Small intestine (tissue), 7 donors: ENCODE measurements around the gene SETBP1. TPM values are rescaled to one million over a fixed set of nuclear protein-coding genes. Genes with fewer than 3 reads are reported as not detected.

Experiments used
- DNase-seq, 2 donors: peaks; one replicate each; pipeline versions ENCODE4 v3.0.0 to v3.0.0-alpha.2; 2013
- FAIRE-seq: peaks from 2 replicates; lab custom pipeline; 2012; peaks lifted over from hg19 to GRCh38; lab: Jason Lieb, UNC
- H3K27ac ChIP-seq, 3 donors: one replicate each; pipeline ENCODE4 v1.5.1; 2013; ENCODE audit warnings: low read length in 2 of 3, mild to moderate bottlenecking in 2 of 3, control low read depth in 1 of 3, inconsistent platforms in 1 of 3, low read depth in 1 of 3, moderate library complexity in 1 of 3
- H3K27me3 ChIP-seq, 3 donors: one replicate each; pipeline ENCODE4 v1.6.1; 2013; ENCODE audit warnings: low read length in 3 of 3, inconsistent platforms in 1 of 3; ENCODE audit not compliant: control insufficient read depth in 3 of 3, insufficient read depth in 3 of 3
- H3K36me3 ChIP-seq, 3 donors: one replicate each; pipeline ENCODE4 v1.6.1; 2013; ENCODE audit warnings: low read length in 3 of 3, inconsistent platforms in 1 of 3, low read depth in 1 of 3, mild to moderate bottlenecking in 1 of 3, moderate library complexity in 1 of 3; ENCODE audit not compliant: control insufficient read depth in 3 of 3, insufficient read depth in 2 of 3
- H3K4me1 ChIP-seq, 3 donors: one replicate each; pipeline ENCODE4 v1.6.1; 2013; ENCODE audit warnings: low read length in 2 of 3, inconsistent platforms in 1 of 3, low read depth in 1 of 3, mild to moderate bottlenecking in 1 of 3, moderate library complexity in 1 of 3; ENCODE audit not compliant: control insufficient read depth in 3 of 3, insufficient read depth in 2 of 3
- H3K4me3 ChIP-seq, 3 donors: one replicate each; pipeline ENCODE4 v1.5.1; 2013; ENCODE audit warnings: low read length in 3 of 3, control low read depth in 1 of 3, inconsistent platforms in 1 of 3, low read depth in 1 of 3, mild to moderate bottlenecking in 1 of 3, moderate library complexity in 1 of 3
- H3K9me3 ChIP-seq, 2 donors: one replicate each; pipeline ENCODE4 v1.6.1; 2013; ENCODE audit warnings: low read depth in 1 of 2, low read length in 1 of 2; ENCODE audit not compliant: control insufficient read depth in 2 of 2, insufficient read depth in 1 of 2
- WGBS, 3 donors: extraction: QIAGEN DNeasy Blood & Tissue Kit; methylation state at CpG; one replicate each; pipeline ENCODE4 v1.1.7; 2013; 5-methylcytosine and 5-hydroxymethylcytosine counted together
- polyA plus RNA-seq, 4 donors: library from polyadenylated mRNA; stranded (reverse) in 3 of 4; unstranded in 1 of 4; fragments of 200-250 nt in 3 of 4; fragments of 120-200 nt in 1 of 4; gene quantifications; one replicate each; pipeline versions ENCODE4 v1.2.1 to v1.2.3, GENCODE V29; 2013
- donor health status: healthy with polysubstance abuse.
- donor health status: control.
- donor health status: control.
- donor health status: Bipolar disorder and iron deficiency.
- donor health status: healthy.

SETBP1 gene
- polyA plus RNA-seq, 4 donors = 0.54 to 5.8 (median 1.8) TPM; not detected in 1

DNA sequence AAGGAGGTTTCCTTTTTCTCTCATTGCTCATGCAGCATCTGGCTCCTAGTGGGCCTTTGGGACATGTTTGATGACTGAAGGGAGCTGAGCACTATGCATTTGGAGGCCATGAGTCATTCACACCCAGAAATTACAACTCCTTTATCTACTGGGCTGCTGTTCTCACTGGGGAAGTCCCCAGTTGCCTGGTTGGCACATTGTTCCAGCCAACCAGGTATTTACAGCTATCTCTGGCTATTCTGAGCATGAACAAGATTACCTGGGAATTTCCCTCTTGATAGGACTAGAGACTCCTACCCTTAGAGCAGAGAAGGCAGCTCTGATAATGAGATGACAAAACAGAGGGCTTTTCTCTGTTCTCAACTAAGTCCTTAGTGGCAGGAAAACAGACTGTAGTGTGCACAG is 206.5 kb downstream of the SETBP1 start:
- FAIRE-seq = no peak

DNA sequence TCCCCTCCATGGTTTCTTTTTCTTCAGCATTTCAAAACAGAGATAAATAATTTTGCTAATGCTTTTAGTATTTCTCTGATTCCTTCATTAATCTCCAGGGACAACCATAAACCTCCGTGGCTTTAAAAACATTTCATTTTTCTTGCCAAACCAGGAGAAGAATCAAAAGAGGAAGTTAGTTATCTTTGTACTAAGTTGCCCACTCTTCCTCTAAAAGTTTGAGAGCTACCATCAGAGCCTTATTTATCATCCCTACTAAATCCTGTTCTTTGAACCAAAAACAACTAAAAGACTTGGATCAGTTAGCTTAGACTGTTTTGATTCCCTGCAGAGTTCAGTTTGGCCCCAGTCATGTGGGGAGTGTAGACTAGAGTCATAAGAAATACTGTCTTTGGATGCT is 208.4 kb downstream of the SETBP1 start:
- FAIRE-seq = no peak
- H3K27me3 ChIP-seq = no peaks in the 10 kb centered on the region
- peaks cover 0 to 9% of the 10 kb centered on the region in 2 donors for H3K9me3 ChIP-seq
- 37 to 69% (median 55%) methylated on average over 1 of the region's 1 CpG for WGBS, 3 donors
- DNase-seq = no peak
- no peaks in the 10 kb centered on the region for H3K36me3 ChIP-seq
- H3K4me3 ChIP-seq = no peak overlapping the region
- peaks cover 4 to 18% (median 5%) of the 10 kb centered on the region in 3 donors for H3K4me1 ChIP-seq
- no peak overlapping the region for H3K27ac ChIP-seq

More for the DNA sequence above, 206.5 kb downstream of the SETBP1 start:
- peaks cover 4 to 18% (median 5%) of the 10 kb centered on the region in 3 donors for H3K4me1 ChIP-seq
- H3K27ac ChIP-seq = peak overlapping the region in 1 of 3 donors; percentile 14
- peaks cover 0 to 9% of the 10 kb centered on the region in 2 donors for H3K9me3 ChIP-seq
- H3K27me3 ChIP-seq = no peaks in the 10 kb centered on the region
- DNase-seq = peak; percentile 85 to 90
- no peaks in the 10 kb centered on the region for H3K36me3 ChIP-seq
- H3K4me3 ChIP-seq = no peak overlapping the region

DNA sequence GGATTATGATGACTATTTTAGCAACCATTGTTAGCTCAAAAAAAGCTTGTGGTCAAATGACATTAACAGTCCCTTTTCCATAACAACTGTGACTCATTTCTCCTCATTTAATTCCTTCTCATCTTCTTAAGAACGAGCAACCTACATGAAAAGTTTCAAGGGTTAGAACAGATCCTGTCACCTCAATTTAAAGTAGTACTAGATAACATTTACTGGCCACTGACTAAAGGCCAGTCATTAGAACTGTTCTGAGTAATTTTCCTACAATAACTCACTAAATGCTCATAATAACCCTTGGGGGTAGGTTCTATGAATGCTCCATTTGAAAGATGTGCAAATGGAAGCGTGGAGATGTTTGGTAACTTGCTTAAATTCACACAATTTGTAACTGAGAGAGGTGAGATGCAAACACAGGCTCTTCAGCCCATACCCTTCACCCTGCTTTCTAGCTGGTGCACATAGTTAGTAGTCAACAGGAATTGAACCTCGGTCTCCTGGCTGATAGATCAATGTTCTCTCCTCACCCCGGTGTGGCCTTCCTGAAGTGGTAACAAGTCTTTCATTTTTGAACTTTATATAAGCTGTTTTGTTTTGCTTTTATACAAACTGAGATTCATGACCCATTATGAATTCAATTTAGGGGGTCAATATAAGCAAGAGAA is 212.5 kb downstream of the SETBP1 start:
- 72 to 74% (median 73%) methylated on average over 4 of the region's 4 CpGs for WGBS, 3 donors
- Histone ChIP-seq H3K4me3 (no peak overlapping the region), H3K9me3 (peaks cover 0 to 9% of the 10 kb centered on the region in 2 donors), H3K27me3 (no peaks in the 10 kb centered on the region), H3K27ac (no peak overlapping the region), H3K4me1 (peaks cover 0 to 4% (median 0%) of the 10 kb centered on the region in 3 donors), H3K36me3 (no peaks in the 10 kb centered on the region)
- no peak for FAIRE-seq
- no peak for DNase-seq

DNA sequence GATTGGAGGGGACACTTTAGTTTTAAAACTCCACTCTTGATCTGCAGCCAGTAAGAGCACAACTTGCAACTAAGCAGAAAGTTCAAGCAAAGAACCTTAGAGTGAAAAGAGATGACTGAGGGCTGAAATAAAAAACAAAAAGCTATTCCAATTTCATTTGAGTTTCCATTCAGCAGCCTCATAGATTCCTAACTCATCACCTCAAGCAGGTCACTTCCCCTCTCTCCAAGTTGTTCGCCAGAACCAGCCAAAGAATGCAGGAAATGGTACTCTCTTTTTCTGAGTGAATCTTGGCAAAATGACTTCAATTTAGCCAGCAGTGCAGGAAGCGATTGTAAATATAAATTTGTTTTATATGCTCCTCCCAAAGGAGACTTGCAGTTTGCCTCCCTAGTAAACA is 213.3 kb downstream of the SETBP1 start:
- Histone ChIP-seq H3K27ac (no peak overlapping the region), H3K9me3 (peaks cover 0 to 9% of the 10 kb centered on the region in 2 donors), H3K4me3 (no peak overlapping the region), H3K27me3 (no peaks in the 10 kb centered on the region), H3K36me3 (no peaks in the 10 kb centered on the region), H3K4me1 (peaks cover 0 to 4% (median 0%) of the 10 kb centered on the region in 3 donors)
- FAIRE-seq (no peak), DNase-seq (no peak)
- 59 to 95% (median 76%) methylated on average over 2 of the region's 2 CpGs for WGBS, 3 donors

DNA sequence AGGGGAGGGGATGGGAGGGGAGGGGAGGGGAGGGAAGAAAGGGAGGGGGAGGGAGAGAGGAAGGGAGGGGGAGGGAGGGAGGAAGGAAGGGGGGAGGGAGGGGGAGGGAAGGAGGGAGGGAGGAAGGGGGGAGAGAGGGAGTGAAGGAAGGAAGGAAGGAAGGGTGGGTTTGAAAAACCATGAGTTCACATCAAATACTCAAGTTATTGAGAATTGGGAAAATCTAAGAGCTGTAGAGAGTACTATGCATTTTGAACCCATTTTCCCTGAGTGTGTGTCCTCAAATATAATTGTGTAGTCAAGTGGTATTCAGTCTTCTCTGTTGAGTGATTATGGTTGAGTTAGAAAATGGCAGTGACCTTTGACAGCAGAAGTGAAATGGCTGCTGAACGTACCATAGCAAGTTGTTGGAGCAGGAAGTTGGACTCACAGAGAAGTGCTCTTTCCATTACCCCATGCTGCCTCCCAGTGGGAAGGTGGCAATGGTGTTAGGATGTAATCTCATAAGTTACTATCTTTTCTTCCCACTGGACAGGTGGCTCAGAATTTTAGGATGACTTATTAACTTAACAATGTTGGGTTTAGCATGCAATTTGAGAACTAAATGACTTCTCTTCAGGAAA is 214.6 kb downstream of the SETBP1 start:
- Histone ChIP-seq H3K27ac (no peak overlapping the region), H3K4me3 (no peak overlapping the region), H3K9me3 (peaks cover 0 to 9% of the 10 kb centered on the region in 2 donors), H3K4me1 (peaks cover 0 to 4% (median 0%) of the 10 kb centered on the region in 3 donors), H3K36me3 (no peaks in the 10 kb centered on the region), H3K27me3 (no peaks in the 10 kb centered on the region)
- FAIRE-seq (no peak), DNase-seq (peak; percentile 69 to 84)
- 7 to 15% (median 14%) methylated on average over 1 of the region's 1 CpG for WGBS, 3 donors

DNA sequence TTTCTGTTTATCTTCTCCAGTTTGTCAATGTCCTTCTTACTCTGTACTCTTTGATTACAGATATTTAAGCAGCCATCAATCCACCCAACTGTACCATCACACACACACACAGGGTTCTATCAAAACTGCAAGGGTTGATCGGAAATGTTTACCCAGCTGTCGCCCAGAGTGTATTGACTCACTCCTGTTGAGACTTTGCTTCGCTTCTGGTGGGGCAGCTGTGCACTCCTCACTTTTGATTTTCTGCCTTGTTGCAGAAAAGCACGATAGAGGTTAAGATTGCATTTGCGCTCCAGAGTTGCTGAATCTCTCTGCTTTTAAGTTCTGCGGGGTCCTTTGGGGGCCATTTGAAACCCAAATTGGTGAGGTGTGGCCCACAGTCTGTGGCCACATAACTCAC is 216.2 kb downstream of the SETBP1 start:
- Histone ChIP-seq H3K9me3 (peaks cover 0 to 2% of the 10 kb centered on the region in 2 donors), H3K4me3 (no peak overlapping the region), H3K4me1 (peaks cover 0 to 4% (median 0%) of the 10 kb centered on the region in 3 donors), H3K27me3 (no peaks in the 10 kb centered on the region), H3K36me3 (no peaks in the 10 kb centered on the region), H3K27ac (no peak overlapping the region)
- no peak for FAIRE-seq
- 42 to 77% (median 57%) methylated on average over 6 of the region's 6 CpGs for WGBS, 3 donors
- DNase-seq = peak in 1 of 2 donors; percentile 9

DNA sequence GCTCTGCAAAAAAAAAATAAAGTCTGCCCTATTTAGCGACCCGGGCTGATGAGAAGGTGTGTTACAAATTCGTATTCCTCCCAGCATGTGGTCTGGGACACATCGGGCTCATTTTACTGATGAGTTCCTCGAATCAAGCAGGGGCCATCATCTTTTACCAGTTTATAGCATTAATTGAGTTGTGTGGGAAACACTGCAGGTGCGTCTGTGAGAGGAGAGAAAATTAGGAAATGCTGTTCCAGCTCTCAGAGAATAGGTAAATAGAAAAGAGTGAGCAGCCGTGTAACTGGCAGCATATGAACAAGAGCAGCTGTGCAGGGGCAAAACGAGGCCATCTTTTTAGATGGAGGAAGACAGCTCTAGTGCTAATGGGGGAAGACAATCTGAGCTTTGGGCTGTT is 216.7 kb downstream of the SETBP1 start:
- no peak for FAIRE-seq
- Histone ChIP-seq H3K9me3 (no peaks in the 10 kb centered on the region), H3K4me1 (peaks cover 0 to 4% (median 0%) of the 10 kb centered on the region in 3 donors), H3K27me3 (no peaks in the 10 kb centered on the region), H3K27ac (no peak overlapping the region), H3K4me3 (no peak overlapping the region), H3K36me3 (no peaks in the 10 kb centered on the region)
- 85 to 94% (median 90%) methylated on average over 8 of the region's 8 CpGs for WGBS, 3 donors
- DNase-seq = no peak

DNA sequence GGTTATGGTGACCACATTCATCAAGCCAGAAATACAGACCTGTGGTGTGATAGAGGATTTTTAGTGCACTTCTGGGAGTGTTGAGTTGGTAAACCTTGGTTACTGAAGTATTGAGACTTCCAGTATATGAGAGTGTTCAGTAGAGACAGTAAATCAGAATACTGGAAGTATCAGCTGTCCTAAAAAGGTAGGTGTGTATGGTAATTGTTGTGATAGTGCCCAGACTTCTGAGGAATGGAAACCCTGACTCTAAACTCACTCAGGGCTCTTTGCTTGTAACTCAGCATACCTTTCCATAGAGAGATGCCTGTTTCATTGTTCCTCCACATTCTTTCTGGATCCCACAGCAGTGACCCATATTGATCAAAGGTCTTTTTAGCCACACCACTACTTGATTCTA is 217.1 kb downstream of the SETBP1 start:
- Histone ChIP-seq H3K27me3 (no peaks in the 10 kb centered on the region), H3K36me3 (no peaks in the 10 kb centered on the region), H3K9me3 (no peaks in the 10 kb centered on the region), H3K4me1 (peaks cover 0 to 4% (median 0%) of the 10 kb centered on the region in 3 donors), H3K27ac (no peak overlapping the region), H3K4me3 (no peak overlapping the region)
- DNase-seq = no peak
- FAIRE-seq = no peak
